ENCODE data around the gene TFAP2C. TPM values are rescaled to one million over a fixed set of nuclear protein-coding genes. Genes with fewer than 3 reads are reported as not detected.

Gene TFAP2C
- total RNA-seq, 3 donors from 2014 or later: 0.52 to 12.4 (median 0.75) TPM

DNA sequence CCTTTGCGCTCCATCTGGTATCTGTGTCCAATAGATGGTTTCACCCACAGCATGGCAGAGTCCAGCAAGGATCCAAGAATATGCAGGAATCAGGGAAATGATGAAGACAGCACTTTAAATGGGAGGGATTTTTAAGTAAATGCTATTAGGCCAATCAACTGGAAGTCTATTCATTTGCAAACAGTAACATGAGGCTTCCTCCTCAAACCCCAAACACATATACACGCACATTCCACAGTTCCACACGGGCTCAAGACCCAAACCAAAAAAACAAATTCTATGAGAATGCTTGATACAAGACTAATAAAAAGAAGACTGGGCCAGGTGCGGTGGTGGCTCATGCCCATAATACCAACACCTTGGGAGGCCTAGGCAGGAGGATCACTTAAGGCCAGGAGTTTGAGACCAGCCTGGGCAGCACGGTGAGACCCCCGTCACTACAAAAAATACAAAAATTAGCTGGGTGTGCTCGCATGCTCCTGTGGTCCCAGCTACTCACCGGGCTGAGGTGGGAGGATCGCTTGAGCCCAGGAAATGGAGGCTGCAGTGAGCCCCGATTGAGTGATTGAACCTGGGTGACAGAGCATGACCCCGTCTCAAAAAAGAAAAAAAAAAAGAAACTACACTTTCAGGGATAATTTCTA, 21.9 kb upstream of the TFAP2C start:
- DNase-seq (no peak), ATAC-seq (no peak)
- H3K36me3 ChIP-seq (ENCODE audit: low read depth): no peaks in the 10 kb centered on the region
- H3K4me3 ChIP-seq: no peak overlapping the region
- no peaks in the 10 kb centered on the region for H3K9me3 ChIP-seq
- intact Hi-C loops (cut with DNase I, micrococcal nuclease): no loop called here
- peaks cover 7% of the 10 kb centered on the region for H3K4me1 ChIP-seq (ENCODE audit: low read depth)
- TF ChIP-seq, protein P1, sequence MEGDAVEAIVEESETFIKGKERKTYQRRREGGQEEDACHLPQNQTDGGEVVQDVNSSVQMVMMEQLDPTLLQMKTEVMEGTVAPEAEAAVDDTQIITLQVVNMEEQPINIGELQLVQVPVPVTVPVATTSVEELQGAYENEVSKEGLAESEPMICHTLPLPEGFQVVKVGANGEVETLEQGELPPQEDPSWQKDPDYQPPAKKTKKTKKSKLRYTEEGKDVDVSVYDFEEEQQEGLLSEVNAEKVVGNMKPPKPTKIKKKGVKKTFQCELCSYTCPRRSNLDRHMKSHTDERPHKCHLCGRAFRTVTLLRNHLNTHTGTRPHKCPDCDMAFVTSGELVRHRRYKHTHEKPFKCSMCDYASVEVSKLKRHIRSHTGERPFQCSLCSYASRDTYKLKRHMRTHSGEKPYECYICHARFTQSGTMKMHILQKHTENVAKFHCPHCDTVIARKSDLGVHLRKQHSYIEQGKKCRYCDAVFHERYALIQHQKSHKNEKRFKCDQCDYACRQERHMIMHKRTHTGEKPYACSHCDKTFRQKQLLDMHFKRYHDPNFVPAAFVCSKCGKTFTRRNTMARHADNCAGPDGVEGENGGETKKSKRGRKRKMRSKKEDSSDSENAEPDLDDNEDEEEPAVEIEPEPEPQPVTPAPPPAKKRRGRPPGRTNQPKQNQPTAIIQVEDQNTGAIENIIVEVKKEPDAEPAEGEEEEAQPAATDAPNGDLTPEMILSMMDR (IDR thresholded peaks at IDR 0.05): no peak

DNA sequence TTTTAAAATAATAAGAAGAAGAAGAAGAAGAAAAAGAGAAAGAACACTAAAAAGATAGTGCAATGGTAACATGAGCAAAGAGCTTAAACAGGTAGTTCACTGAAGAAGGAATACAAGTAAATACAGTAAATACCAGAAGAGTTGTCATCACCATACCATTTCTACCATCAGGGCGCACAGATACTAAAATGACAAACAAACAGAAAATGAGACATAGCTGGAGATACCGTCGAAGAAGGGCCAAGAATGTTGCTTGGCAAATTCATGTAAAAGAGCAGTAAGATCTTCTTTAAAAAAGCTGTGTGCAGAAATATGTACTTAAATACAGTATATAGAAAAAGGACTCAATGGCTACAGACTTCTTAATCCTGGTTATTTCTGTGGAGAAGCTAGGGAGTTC, 20.7 kb upstream of the TFAP2C start:
- ATAC-seq (no peak), DNase-seq (no peak)
- Histone ChIP-seq H3K4me3 (no peak overlapping the region), H3K9me3 (no peaks in the 10 kb centered on the region), H3K4me1 (ENCODE audit: low read depth) (peaks cover 7% of the 10 kb centered on the region), H3K36me3 (ENCODE audit: low read depth) (no peaks in the 10 kb centered on the region)
- TF ChIP-seq, protein P1 (IDR thresholded peaks at IDR 0.05): no peak
- intact Hi-C loops (cut with DNase I, micrococcal nuclease): no loop called here

DNA sequence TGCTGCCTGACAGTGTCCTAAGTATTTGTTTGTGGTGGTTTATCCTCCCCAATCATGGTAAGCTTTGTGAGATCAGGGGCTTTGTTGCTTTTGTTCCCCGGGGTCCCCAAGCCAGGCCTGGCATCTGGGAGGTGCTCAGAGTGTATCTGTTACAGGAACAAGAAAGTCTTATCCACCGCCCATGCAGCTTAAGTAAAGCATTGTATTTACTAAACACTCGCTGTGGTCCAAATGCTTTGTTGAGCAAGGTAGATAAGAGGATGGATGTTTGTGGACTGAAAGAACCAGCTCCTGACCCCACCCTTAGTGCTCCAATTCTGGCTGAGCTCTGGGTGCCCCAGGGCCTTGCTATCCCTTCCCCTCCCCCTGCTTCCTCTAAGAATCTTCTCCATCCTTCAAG, 19.8 kb upstream of the TFAP2C start:
- DNase-seq: no peak
- intact Hi-C loops (cut with DNase I, micrococcal nuclease): no loop called here
- no peak for ATAC-seq
- TF ChIP-seq, protein P1 (IDR thresholded peaks at IDR 0.05): no peak
- no peaks in the 10 kb centered on the region for H3K36me3 ChIP-seq (ENCODE audit: low read depth)
- no peak overlapping the region for H3K4me3 ChIP-seq
- no peaks in the 10 kb centered on the region for H3K9me3 ChIP-seq
- H3K4me1 ChIP-seq (ENCODE audit: low read depth): peaks cover 7% of the 10 kb centered on the region

DNA sequence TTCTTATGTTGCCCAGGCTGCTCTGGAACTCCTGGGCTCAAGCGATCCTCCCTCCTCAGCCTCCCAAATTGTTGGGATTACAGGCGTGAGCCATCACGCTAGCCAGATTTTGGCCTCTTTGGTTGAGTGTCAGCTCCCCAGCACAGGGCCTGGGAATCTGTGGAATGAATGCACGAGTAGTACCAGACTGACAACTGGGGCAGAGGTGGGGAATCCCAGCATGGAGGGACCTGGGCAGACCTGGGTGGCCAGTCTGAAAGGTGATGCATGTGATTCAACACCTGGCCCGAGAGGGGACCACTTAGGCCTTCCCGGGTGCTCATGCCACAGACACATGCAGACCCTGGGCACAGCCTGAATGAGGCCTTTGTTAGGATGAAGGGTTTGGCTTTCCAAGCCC, 19.0 kb upstream of the TFAP2C start:
- intact Hi-C loops (cut with DNase I, micrococcal nuclease): no loop called here
- TF ChIP-seq, protein P1 (IDR thresholded peaks at IDR 0.05): no peak
- Histone ChIP-seq H3K36me3 (ENCODE audit: low read depth) (no peaks in the 10 kb centered on the region), H3K4me3 (no peak overlapping the region), H3K4me1 (ENCODE audit: low read depth) (peaks cover 7% of the 10 kb centered on the region), H3K9me3 (no peaks in the 10 kb centered on the region)
- DNase-seq (no peak), ATAC-seq (no peak)

DNA sequence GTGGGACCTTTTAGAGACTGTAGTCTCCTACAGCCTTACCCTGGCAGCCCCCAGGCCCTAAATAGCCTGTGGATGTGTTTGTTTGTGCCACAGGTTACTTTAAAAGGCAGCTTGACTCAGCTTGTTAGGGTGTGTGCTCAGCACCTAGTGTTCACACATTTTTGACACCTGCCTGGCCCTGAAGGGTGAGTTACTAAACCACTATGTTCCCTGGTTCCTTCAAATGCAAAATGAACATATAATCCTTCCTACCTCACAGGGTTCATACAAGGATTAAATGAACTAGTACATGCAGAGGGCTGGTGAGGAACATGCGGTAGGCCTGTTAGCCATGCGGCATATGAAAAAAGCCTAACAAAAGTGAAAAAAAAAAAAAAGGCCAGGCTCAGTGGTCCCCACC, 14.9 kb upstream of the TFAP2C start:
- ATAC-seq: no peak
- TF ChIP-seq, protein P1 (IDR thresholded peaks at IDR 0.05): no peak
- Histone ChIP-seq H3K9me3 (no peaks in the 10 kb centered on the region), H3K4me3 (no peak overlapping the region), H3K36me3 (ENCODE audit: low read depth) (no peaks in the 10 kb centered on the region), H3K4me1 (ENCODE audit: low read depth) (no peaks in the 10 kb centered on the region)
- DNase-seq: no peak
- intact Hi-C loops (cut with DNase I, micrococcal nuclease): no loop called here

DNA sequence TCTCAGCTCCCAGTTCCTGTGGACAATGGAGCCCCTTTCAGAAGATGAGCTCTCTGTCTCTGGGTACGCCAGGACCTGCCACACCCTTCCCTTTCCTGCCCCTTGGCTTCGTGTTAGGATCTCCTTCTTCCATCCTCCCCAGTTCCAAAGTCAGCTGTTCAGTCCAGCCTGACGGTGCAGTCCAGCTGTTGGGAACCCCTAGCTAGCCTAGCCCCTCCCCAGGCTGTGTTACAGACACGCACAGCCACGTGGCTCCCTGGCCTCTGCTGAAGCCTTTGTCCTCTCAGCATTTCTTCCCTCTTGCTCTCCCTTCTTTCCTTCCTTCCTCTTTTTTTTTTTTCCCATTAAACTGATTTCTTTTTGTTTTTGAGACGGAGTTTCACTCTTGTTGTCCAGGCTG, 12.4 kb upstream of the TFAP2C start:
- DNase-seq: no peak
- H3K4me3 ChIP-seq: no peak overlapping the region

More for the DNA sequence above, 12.4 kb upstream of the TFAP2C start:
- TF ChIP-seq, protein P1 (IDR thresholded peaks at IDR 0.05): no peak
- H3K36me3 ChIP-seq (ENCODE audit: low read depth): no peaks in the 10 kb centered on the region
- no peaks in the 10 kb centered on the region for H3K4me1 ChIP-seq (ENCODE audit: low read depth)
- ATAC-seq: no peak
- no peaks in the 10 kb centered on the region for H3K9me3 ChIP-seq
- intact Hi-C loops (cut with DNase I, micrococcal nuclease): no loop called here

Data from mucosa of descending colon (tissue), 3 donors.